Mucosa of descending colon (tissue), 3 donors: ENCODE measurements around the gene CD300LG. TPM values are rescaled to one million over a fixed set of nuclear protein-coding genes. Genes with fewer than 3 reads are reported as not detected.
A peak's percentile ranks its signal among the peaks of the same experiment; 100 is the strongest.

Source experiments
- ATAC-seq: fragments of 200-7000 bp; cut with Tn5 transposase; one replicate; pipeline ENCODE4 v1.9.1; 2020; ENCODE audit warnings: mild to moderate bottlenecking, moderate library complexity
- DNase-seq, 3 donors: peaks; one replicate each; pipeline ENCODE4 v3.0.0-alpha.2; 2020
- H3K36me3 ChIP-seq: fragments of 200-600 bp; one replicate; pipeline ENCODE4 v1.8.0; 2021; ENCODE audit warnings: low read depth, mild to moderate bottlenecking
- H3K4me1 ChIP-seq: fragments of 200-600 bp; one replicate; pipeline ENCODE4 v1.8.0; 2021; ENCODE audit warnings: low read depth, mild to moderate bottlenecking
- H3K4me3 ChIP-seq: fragments of 200-600 bp; one replicate; pipeline ENCODE4 v1.8.0; 2021; ENCODE audit warnings: mild to moderate bottlenecking
- H3K9me3 ChIP-seq: fragments of 200-600 bp; one replicate; pipeline ENCODE4 v1.8.0; 2021; ENCODE audit warnings: mild to moderate bottlenecking
- intact Hi-C, 2 donors: fragments of 100-400 bp; cut with DNase I in 1 of 2; cut with micrococcal nuclease in 1 of 2; formaldehyde crosslinking; loops; one replicate each; pipeline versions ENCODE4 v1.11.0 to v1.11.1; 2022; cut with DNase I, micrococcal nuclease
- total RNA-seq, 3 donors: library from RNA; stranded (reverse); fragmentation: NEBNext Ultra II Directional in 2 of 3; extraction: Animal tissue kit (Norgen Biotek cat#: 25700) in 2 of 3; gene quantifications; one replicate each; pipeline versions ENCODE4 v1.2.1 to v1.2.4, GENCODE V29; 2021 to 2023
- TF ChIP-seq, protein P1 (sequence below): fragments of 200-600 bp; IDR thresholded peaks from one replicate; pipeline ENCODE4 v1.8.0; 2022; ENCODE audit warnings: antibody characterized with exemption, mild to moderate bottlenecking
- donor health status: DM: no; HTN: no; CAD: no; lungs with moderate emphysema.
- donor health status: DM: no; HTN: no; CAD: no.
- donor health status: DM: no; HTN: yes; CAD: no.

CD300LG gene
- total RNA-seq, 3 donors from 2014 or later, result 1.3 TPM; not detected in 2

DNA sequence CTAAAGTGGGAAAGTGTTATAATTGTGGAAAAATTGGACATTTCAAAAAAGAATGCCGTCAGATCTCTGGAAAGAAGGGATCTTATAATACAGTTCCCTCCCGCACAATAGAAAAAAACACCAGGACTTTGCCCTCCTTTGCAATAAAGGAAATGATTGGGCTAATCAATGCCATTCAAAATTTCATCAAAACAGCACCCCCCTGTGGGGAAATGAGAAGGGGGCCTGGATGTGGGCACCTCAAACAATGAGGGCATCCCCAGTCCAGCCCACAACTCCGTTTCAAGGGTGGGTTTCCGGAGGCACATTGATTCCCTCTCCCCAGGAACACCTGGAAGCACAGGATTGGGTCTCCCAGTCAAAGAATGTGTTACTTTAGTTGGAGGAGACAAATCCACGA is 26.1 kb downstream of the CD300LG start:
- DNase-seq, result no peak

DNA sequence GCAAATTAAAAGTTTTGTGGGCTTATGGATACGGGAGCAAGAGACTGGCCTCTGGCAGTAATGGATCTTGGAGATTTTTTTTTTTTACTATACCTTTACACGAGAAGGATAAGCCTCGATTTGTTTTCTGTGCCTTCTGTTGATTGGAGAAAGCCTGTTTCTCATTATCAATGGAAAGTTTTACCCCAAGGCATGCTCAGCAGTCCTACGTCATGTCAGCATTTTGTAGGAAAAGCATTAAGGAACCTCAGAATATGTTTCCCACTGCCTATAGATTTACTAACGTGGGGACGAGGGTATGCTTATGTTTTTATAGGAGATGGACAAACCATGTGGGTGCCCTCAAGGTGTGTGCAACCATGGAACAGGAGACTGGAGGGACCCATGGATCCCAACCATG is 26.8 kb downstream of the CD300LG start:
- Histone ChIP-seq H3K4me1 (peaks cover 23% of the 10 kb centered on the region), H3K9me3 (no peaks in the 10 kb centered on the region), H3K36me3 (no peaks in the 10 kb centered on the region), H3K4me3 (no peak overlapping the region)
- intact Hi-C loops, result no loop called here
- no peak for DNase-seq
- TF ChIP-seq, protein P1, sequence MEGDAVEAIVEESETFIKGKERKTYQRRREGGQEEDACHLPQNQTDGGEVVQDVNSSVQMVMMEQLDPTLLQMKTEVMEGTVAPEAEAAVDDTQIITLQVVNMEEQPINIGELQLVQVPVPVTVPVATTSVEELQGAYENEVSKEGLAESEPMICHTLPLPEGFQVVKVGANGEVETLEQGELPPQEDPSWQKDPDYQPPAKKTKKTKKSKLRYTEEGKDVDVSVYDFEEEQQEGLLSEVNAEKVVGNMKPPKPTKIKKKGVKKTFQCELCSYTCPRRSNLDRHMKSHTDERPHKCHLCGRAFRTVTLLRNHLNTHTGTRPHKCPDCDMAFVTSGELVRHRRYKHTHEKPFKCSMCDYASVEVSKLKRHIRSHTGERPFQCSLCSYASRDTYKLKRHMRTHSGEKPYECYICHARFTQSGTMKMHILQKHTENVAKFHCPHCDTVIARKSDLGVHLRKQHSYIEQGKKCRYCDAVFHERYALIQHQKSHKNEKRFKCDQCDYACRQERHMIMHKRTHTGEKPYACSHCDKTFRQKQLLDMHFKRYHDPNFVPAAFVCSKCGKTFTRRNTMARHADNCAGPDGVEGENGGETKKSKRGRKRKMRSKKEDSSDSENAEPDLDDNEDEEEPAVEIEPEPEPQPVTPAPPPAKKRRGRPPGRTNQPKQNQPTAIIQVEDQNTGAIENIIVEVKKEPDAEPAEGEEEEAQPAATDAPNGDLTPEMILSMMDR, result no peak
- ATAC-seq, result no peak

More for the DNA sequence above, 26.1 kb downstream of the CD300LG start:
- intact Hi-C loops, result no loop called here
- Histone ChIP-seq H3K4me3 (no peak overlapping the region), H3K36me3 (no peaks in the 10 kb centered on the region), H3K4me1 (peaks cover 16% of the 10 kb centered on the region), H3K9me3 (no peaks in the 10 kb centered on the region)
- peak; percentile 18 for ATAC-seq
- TF ChIP-seq, protein P1, result no peak

DNA sequence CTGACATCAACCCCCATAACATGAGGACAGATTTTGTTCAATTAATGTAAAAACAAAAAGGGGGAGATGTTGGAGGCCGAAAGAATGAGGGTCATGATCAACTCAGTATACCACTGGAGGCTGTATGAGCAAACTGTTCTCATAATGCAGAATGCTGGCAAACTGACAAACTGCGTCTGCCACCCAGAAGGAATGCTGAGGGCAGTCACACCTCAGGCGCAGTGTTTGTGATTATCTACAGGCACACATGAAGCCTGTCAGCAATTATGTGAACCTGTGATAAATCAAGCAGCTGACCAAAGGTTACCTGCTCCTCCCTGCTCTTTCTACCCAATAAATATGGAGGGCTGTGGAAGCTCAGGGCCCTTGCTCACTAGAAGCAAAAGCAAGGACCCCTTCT is 27.3 kb downstream of the CD300LG start:
- Histone ChIP-seq H3K4me1 (peaks cover 24% of the 10 kb centered on the region), H3K36me3 (no peaks in the 10 kb centered on the region), H3K4me3 (no peak overlapping the region), H3K9me3 (no peaks in the 10 kb centered on the region)
- intact Hi-C loops, result no loop called here
- TF ChIP-seq, protein P1, result no peak
- peak in 2 of 3 donors; percentile 67 to 89 for DNase-seq
- ATAC-seq, result peak; percentile 69

DNA sequence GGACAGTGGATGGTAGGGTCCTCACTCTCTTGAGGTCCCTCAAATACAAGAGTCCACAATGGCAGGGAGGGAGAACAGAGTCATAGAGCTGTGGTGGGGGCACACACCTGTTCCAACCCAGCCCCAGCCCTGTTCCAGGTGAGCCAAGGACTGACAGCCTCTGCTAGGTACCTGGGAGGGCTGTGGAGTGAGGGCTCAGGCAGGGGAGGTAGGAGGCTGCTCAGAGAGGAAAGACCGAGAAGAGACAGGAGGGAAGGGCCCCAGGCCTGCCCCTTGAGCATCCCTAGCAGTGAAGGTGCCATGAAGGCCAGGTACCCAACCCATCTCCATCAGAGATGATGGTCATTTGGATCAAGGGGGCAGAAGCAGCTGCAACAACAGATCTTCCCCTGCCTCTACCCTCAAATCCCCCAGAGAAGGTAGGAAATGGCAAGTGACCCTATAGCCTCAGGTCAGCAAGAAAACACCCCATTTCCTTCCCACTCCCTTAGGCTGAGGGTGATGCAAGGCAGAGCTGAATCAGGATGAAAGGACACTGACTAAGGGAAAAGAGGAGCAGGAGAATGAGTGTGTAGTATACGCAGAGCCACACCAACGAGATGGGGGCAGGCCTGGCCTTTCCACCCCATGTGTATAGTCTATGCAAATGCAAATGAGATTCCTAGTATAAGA is 28.6 kb downstream of the CD300LG start:
- H3K4me1 ChIP-seq, result peaks cover 24% of the 10 kb centered on the region
- H3K4me3 ChIP-seq, result no peak overlapping the region
- TF ChIP-seq, protein P1, result no peak
- no peaks in the 10 kb centered on the region for H3K9me3 ChIP-seq
- DNase-seq (no peak), ATAC-seq (no peak)
- intact Hi-C loops, result no loop called here
- H3K36me3 ChIP-seq, result no peaks in the 10 kb centered on the region

DNA sequence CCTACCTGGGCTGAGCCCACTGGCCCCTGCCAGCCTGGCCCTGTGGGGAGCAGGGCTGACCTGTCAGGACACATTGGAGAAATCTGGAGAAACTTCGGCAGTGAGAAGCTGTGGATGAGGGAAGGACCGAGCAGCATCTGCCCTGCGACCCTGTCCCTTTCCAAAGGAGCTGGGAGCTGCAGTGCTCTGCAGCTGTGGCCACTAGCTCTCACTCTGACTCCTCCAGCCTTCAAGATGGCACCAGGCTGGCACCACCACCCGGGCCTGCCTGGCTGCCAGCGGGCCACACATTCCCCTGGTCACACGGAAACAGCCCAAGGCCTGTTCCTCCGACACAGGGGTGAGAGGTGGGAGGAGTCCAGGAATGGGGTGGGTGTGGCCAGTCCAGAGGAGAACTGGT is 30.1 kb downstream of the CD300LG start:
- Histone ChIP-seq H3K9me3 (no peaks in the 10 kb centered on the region), H3K4me1 (peaks cover 22% of the 10 kb centered on the region), H3K4me3 (no peak overlapping the region), H3K36me3 (no peaks in the 10 kb centered on the region)
- intact Hi-C loops, result no loop called here
- ATAC-seq, result no peak
- TF ChIP-seq, protein P1, result no peak
- DNase-seq, result no peak
